ENCODE data around the gene ZCCHC14. TPM values are rescaled to one million over a fixed set of nuclear protein-coding genes. Genes with fewer than 3 reads are reported as not detected.

Gene ZCCHC14
- total and polyA plus RNA-seq, 2 of the 8 experiments (the other 6 are each of a cell fraction or from before 2014, with no cell fraction given), result 8.2 to 28.2 TPM

DNA sequence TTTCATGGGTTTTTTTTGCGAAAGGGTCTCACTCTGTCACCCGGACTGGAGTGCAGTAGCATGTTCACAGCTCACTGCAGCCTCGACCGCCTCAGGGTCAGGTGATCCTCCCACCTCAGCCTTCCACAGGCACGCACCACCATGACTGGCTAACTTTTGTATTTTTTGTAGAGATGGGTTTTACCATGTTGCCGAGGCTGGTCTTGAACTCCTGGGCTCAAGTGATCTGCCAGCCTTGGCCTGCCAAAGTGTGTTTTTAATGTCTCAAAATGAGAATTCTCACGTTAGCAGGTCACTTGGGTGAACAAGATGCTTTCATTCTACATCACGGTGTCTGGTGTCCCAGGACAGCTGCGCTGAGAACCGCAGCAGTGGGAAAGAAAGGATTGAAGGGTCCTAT, 112.4 kb downstream of the ZCCHC14 start:
- peaks cover 0 to 53% of the 10 kb centered on the region in 2 experiments; a peak in 3 of 4 replicates for H3K79me2 ChIP-seq (ENCODE audit: control insufficient read depth in 1 of 2, insufficient read depth in 2 of 2, low read length in 2 of 2)
- H3K4me2 ChIP-seq (ENCODE audit: insufficient read depth in 1 of 2, low read depth in 2 of 2, low read length in 2 of 2), result no peak overlapping the region
- H2BK5ac ChIP-seq (ENCODE audit: low read depth, low read length), result no peak overlapping the region
- H2BK15ac ChIP-seq (ENCODE audit: low read length), result no peak overlapping the region
- H3K23ac ChIP-seq (ENCODE audit: insufficient read length), result no peak overlapping the region
- H4K20me1 ChIP-seq (replicated peaks in 1 of 2; ENCODE audit: control insufficient read depth in 1 of 2, insufficient read depth in 2 of 2, low read length in 2 of 2), result peaks cover 4 to 15% of the 10 kb centered on the region in 2 experiments
- no peaks in the 10 kb centered on the region for H3K36me3 ChIP-seq (ENCODE audit: control insufficient read depth in 2 of 4, insufficient read depth in 4 of 4, low read length in 3 of 4)
- POLR2A ChIA-PET (ENCODE audit: partially characterized antibody), result no interaction called here
- no peaks in the 10 kb centered on the region; a peak in 1 of 7 replicates for H3K4me1 ChIP-seq (replicated peaks in 1 of 4; ENCODE audit: control insufficient read depth in 3 of 4, insufficient read depth in 4 of 4, low read length in 3 of 4)
- no peak overlapping the region for H3K56ac ChIP-seq (replicated peaks; ENCODE audit: insufficient read length, low read depth, low read length)
- no peak overlapping the region for H2BK20ac ChIP-seq (ENCODE audit: low read length)
- no peak overlapping the region for H2BK120ac ChIP-seq (replicated peaks; ENCODE audit: low read depth, low read length)
- peaks cover 5% of the 10 kb centered on the region; the same call in 1 of the 2 replicates for H3K23me2 ChIP-seq (ENCODE audit: low read depth, low read length)
- 89% methylated on average over 10 of the region's 10 CpGs; no CpG with 5 or more reads in 1 of the 2 experiments for WGBS, 2 experiments (ENCODE audit: extremely low coverage in 1 of 2, insufficient coverage in 1 of 2, insufficient read length in 1 of 2, insufficient replicate concordance in 2 of 2, low coverage in 1 of 2, low lambda C conversion rate in 2 of 2, missing lambda C conversion rate in 1 of 2)
- no peak overlapping the region for H3K18ac ChIP-seq (ENCODE audit: extremely low read depth, low read length)
- H3K4me3 ChIP-seq (ENCODE audit: extremely low read depth in 1 of 4, insufficient read depth in 2 of 4, low read depth in 3 of 4, low read length in 4 of 4), result no peak overlapping the region
- no peak overlapping the region for H3K14ac ChIP-seq (ENCODE audit: insufficient read length)
- no peak overlapping the region for H4K91ac ChIP-seq (replicated peaks; ENCODE audit: insufficient read length, low read length)
- CTCF ChIA-PET (ENCODE audit: partially characterized antibody), result interaction anchor here (1.1 to 1.2 kb wide), 2 partner anchors 8 to 19 kb away, joined by 3 to 4 read pairs; no protein-coding TSS in a partner anchor
- H3K9ac ChIP-seq (replicated peaks in 1 of 4; ENCODE audit: extremely low read depth in 1 of 4, low read depth in 3 of 4, low read length in 3 of 4), result no peak overlapping the region
- H3K9me3 ChIP-seq (ENCODE audit: insufficient read depth in 2 of 2, low read depth in 1 of 2, low read length in 1 of 2), result no peaks in the 10 kb centered on the region
- no peak overlapping the region for H2BK12ac ChIP-seq (ENCODE audit: low read depth, low read length)
- H4K8ac ChIP-seq (ENCODE audit: extremely low read depth, insufficient read depth, low read length), result no peak overlapping the region
- H4K5ac ChIP-seq (ENCODE audit: insufficient read length, low read depth, low read length), result no peak overlapping the region
- no peak overlapping the region for H3K27ac ChIP-seq (ENCODE audit: low read depth, low read length)
- FAIRE-seq, result no peak
- H3K79me1 ChIP-seq (ENCODE audit: low read depth, low read length), result peaks cover 8% of the 10 kb centered on the region
- DNase-seq (ENCODE audit: low read depth in 1 of 2, low spot score in 2 of 2), result no peak
- no peak overlapping the region for H3K4ac ChIP-seq (replicated peaks; ENCODE audit: insufficient read length, low read depth, low read length)
- no peaks in the 10 kb centered on the region for H3K27me3 ChIP-seq (replicated peaks in 1 of 4; ENCODE audit: control insufficient read depth in 3 of 4, extremely low read depth in 1 of 4, insufficient read depth in 3 of 4, low read length in 3 of 4)
- no peak overlapping the region for H2AFZ ChIP-seq (ENCODE audit: low read length)
- H2AK5ac ChIP-seq (ENCODE audit: low read depth, low read length), result no peak overlapping the region
- TF ChIP-seq, protein P1, sequence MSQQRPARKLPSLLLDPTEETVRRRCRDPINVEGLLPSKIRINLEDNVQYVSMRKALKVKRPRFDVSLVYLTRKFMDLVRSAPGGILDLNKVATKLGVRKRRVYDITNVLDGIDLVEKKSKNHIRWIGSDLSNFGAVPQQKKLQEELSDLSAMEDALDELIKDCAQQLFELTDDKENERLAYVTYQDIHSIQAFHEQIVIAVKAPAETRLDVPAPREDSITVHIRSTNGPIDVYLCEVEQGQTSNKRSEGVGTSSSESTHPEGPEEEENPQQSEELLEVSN (IDR thresholded peaks at IDR 0.05), result no peak
- no peak for TF ChIP-seq CREB1 (IDR thresholded peaks at IDR 0.05)
- TF ChIP-seq, protein P2, sequence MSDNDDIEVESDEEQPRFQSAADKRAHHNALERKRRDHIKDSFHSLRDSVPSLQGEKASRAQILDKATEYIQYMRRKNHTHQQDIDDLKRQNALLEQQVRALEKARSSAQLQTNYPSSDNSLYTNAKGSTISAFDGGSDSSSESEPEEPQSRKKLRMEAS (IDR thresholded peaks at IDR 0.05), result no peak
- no peak for TF ChIP-seq POLR2A (IDR thresholded peaks at IDR 0.05; ENCODE audit: control extremely low read depth in 1 of 2, low read depth in 2 of 2, low read length in 2 of 2)
- no peak for TF ChIP-seq EGR1 (IDR thresholded peaks at IDR 0.05; ENCODE audit: borderline replicate concordance, low read depth, low read length)
- TF ChIP-seq EZH2 (IDR thresholded peaks at IDR 0.05; ENCODE audit: low read depth, low read length, severe bottlenecking), result no peak
- TF ChIP-seq, protein P3, sequence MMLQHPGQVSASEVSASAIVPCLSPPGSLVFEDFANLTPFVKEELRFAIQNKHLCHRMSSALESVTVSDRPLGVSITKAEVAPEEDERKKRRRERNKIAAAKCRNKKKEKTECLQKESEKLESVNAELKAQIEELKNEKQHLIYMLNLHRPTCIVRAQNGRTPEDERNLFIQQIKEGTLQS (IDR thresholded peaks at IDR 0.05; ENCODE audit: insufficient read depth, low read depth, low read length), result no peak
- TF ChIP-seq SAP30 (IDR thresholded peaks at IDR 0.05; ENCODE audit: insufficient read depth, insufficient replicate concordance, low read length), result no peak
- no peak for TF ChIP-seq PHF8 (conservative IDR thresholded peaks at IDR 0.05; ENCODE audit: low read depth, low read length)
- TF ChIP-seq, protein P4, sequence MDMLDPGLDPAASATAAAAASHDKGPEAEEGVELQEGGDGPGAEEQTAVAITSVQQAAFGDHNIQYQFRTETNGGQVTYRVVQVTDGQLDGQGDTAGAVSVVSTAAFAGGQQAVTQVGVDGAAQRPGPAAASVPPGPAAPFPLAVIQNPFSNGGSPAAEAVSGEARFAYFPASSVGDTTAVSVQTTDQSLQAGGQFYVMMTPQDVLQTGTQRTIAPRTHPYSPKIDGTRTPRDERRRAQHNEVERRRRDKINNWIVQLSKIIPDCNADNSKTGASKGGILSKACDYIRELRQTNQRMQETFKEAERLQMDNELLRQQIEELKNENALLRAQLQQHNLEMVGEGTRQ (IDR thresholded peaks at IDR 0.05; ENCODE audit: low read length), result no peak
- no peak for TF ChIP-seq CTBP2 (IDR thresholded peaks at IDR 0.05; ENCODE audit: borderline replicate concordance, insufficient read depth, insufficient read length, low read length)
- no peak for TF ChIP-seq TCF12 (IDR thresholded peaks at IDR 0.05; ENCODE audit: low read depth, low read length)
